Urothelium cell line (cell line): ENCODE measurements around the gene MORC2.
A peak's percentile ranks its signal among the peaks of the same experiment; 100 is the strongest.

ENCODE experiments used
- DNase-seq: peaks from one replicate; pipeline ENCODE4 v3.0.0; 2011; ENCODE audit warnings: low spot score, mixed read lengths
- FAIRE-seq: peaks from 2 replicates; lab custom pipeline; 2011; peaks lifted over from hg19 to GRCh38; lab: Jason Lieb, UNC

Gene MORC2

DNA sequence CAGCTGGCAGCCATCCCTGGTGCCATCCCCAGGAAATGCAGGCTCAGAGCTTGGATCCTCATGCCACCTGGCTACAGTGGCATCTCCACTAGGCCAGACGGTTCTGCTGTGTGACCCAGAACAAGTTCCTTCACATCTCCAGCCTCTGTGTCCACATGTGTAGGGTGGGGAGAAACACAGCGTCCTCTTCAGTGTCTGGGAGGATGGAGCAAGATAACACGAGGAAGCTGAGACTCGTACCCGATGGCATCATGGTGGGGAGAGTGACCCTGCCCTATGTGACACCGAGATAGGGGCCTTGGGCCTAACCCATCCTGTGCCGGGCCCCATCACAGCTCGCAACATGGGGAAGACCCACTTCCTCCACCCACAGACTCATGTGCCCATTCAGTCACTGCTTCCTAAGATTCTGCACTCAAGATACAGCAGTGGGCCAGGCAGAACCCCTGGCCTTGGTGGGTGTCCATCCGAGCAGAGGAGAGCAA, 78.5 kb downstream of the MORC2 start:
- DNase-seq: no peak
- no peak for FAIRE-seq

DNA sequence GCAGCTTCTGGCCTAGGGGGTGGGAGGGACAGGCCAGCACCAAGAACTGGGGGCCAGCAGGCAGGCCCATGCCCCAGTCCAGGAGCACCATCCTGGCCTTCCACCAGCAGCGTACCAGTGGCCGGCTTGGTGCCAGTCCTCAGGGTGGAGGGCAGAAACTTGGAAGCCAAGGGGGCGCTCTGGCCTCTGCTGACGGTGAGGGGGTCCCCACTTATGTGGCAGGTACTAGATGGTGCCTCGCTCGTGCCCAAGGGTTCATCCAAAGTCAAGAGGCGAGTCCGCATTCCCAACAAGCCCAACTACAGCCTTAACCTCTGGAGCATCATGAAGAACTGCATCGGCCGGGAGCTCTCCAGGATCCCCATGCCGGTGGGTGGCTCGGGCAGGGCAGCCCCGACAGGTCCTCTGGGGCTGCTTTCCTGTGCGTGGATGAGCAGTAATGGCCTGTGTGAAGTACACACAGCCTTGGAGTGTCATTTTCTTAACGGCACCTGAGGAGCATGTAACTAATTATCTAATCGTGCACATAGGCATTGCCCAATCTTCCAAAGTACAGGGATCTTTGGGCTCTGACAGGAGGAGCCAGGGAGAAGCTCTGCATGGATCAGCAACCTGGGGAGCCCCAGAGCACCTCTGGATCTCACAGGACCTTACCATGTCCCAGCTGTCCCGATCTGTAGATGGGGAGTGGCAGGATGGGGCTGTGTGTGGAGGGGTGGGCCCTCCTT, 79.1 kb downstream of the MORC2 start:
- FAIRE-seq (no peak), DNase-seq (no peak)

DNA sequence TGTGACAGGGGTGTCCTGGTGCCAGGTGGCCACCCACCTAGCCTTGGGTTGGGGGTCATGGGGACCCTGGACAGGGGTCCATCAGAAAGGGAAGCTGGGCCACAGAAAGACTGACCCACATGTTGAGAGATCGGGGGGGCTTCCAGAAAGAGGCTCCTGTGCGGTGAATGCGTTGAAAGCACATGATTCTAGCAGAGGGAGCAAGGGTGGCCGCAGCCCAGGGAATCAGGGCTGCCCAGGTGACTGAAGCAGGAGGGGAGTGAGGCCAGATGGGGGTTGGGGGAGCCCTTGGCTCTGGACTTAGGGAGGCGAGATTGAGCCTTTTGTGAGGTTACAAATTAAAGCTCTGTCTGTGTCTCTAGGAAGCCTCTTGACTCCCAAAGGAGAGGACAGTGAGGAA, 80.7 kb downstream of the MORC2 start:
- FAIRE-seq: no peak
- no peak for DNase-seq

DNA sequence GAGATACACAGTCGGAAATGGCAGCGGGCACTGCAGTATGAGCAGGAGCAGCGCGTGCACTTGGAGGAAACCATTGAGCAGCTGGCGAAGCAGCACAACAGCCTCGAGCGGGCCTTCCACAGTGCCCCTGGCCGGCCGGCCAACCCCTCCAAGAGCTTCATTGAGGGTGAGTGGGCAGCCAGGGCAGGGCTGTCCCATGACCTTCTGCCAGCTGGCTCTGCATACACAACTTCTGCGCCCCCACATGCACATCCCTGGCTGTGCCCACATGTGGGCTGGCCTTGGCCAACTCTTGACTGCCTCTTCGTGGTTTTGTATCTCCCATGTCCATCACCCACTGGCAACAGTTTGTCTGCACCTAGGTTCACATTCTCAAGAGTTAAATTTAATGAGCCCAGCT, 81.1 kb downstream of the MORC2 start:
- FAIRE-seq: no peak
- no peak for DNase-seq

DNA sequence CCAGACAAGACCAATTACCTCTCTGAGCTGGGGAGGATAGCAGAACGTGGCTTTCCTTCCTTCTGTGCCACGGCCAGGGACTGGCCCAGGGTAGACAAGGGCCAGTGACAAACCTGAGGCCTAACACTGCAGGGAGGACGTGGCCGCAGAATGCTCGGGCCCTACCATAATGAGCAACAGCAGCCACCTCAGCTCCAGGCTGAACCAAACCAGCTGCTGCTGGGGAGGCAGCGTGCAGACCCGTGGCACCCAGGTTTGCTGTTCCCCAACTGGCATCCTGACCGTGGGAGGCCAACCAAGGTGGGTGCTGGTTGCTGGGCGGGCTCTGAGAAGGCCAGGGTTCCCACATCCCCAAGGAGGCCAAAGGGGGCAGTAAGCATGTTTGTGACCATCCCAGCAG, 83.0 kb downstream of the MORC2 start:
- no peak for FAIRE-seq
- DNase-seq: no peak

DNA sequence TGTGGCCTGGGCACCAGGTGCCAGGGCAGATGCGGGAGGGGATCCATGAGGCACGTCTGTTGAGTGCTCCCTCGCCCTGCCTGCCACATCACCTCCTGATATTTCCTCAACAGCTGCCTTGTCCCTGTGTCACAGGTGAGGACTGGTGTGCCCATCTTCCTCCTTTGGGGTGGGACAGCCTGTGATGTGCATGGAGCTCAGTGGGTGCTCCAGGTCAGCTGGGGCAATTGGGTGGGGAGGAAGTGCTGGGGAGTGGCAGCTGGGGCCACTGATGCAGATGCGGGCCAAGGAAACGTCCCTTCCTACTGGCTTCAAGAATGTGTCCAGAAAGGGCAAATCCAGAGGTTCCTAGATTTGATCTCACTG, 83.6 kb downstream of the MORC2 start:
- FAIRE-seq (no peak), DNase-seq (no peak)

DNA sequence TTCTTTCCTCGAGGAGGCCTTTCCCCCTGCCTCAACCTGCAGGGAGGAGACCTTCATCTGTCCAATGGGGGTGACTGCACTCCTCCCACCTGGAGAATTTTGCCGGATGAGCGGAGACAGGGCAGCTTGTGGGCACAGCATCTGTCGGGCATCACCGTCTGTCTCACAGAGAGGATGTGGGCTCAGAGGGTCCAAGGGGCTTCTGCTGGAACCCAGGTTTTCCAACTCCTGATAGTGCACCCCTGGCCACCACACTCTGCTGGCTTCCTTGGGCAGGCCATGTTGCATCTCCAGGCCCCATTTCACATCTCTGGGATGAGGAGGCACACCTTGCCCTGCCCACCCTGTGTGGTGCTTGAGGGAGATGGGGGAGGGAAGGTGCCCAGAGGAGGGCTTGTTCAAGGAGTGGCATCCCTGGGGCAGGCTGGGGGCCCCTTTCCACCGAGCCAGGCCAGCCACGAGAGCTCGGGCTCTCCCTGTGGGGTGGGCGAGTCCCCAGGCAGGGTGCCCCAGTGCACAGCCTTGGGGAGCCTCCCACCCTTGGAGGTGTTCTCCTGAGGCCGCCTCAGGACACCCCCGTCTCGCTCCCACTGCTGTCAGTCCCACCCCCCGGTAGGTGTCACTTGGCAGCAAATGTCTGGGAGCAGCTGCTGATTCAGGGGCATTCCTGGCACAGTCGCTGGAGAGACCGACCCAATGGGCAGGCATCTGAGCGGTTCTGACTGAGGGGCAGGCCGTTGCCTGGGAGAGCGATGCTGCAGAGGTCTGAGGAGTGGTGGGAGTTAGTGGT, 84.2 kb downstream of the MORC2 start:
- FAIRE-seq (no peak), DNase-seq (no peak)

DNA sequence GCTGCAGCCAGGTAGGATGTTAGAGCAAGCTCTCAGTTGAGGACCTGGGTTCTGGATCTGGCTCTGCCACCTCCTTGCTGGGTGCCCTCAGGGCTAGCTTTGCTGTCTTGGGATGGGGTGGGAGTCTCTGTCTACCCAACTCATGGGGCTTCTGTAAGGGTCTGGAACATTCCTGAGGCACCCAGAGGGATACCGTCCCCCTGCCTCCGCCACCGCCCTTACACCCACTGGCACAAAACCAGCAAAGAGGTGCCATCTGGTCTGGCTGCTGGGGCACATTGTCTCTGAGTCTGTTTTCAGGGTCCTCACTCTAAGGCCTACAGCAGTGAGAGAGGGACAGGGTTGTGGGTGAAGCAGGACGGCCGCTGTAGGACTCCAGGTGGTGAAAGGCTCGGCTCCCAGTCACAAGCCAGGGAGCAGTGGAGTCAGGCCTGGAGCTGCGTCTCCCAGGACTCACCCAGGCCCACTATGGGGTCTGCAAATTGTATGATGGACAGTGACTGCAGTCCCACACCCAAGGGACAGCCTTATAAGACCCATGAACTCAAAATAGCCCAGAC, 84.9 kb downstream of the MORC2 start:
- FAIRE-seq: no peak
- DNase-seq: no peak

DNA sequence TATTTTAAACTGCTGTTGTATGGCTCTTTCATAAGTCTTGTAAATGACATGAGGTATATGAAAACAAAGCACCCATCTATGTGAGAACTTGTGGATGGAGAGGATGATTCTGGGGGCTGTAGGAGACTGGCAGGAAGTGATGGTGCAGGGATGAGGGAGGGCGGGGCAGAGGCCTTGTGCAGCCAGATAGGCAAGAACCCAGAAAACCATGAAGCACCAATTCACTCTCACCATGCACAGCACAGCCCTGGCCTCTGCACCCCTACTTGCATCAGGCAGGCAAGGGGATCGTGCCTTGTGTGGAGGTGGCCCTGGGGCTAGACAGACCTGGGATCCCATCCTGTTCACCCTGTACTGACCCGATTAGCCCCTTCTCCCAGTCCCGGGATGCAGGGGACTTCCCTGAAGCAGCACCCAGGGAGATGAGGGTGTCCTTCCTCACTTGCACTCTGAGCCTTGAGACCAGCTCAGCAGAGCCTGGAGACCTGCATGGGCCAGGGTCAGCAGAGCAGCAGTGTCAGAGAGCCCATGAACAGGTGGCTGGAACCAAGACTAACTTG, 85.5 kb downstream of the MORC2 start:
- DNase-seq (no peak), FAIRE-seq (no peak)

DNA sequence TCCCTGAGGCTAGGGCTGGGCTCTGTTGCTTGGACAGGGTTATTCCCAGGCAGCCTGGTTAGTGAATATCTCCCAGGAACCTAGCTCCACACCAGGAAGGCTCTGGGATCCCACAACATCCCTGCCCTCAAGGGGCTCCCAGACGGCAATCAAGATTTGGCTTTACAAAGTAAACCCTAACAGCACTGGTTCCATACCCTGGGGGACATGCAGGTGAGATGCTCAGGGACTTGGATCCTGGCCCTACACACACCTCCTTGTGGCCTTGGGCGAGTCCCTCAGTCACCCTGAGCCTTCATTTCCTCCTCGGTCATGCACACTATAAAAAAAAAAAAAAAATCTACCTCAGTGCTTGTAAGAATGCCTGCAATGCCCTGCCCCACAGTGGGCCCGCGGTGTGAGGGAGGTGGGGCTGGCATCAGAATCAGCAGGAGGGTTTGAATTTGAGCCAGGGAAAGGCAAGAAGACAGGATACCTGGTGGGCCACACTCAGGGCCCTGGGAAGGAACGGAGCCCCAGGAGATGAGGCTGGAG, 86.3 kb downstream of the MORC2 start:
- DNase-seq: no peak
- FAIRE-seq: no peak

DNA sequence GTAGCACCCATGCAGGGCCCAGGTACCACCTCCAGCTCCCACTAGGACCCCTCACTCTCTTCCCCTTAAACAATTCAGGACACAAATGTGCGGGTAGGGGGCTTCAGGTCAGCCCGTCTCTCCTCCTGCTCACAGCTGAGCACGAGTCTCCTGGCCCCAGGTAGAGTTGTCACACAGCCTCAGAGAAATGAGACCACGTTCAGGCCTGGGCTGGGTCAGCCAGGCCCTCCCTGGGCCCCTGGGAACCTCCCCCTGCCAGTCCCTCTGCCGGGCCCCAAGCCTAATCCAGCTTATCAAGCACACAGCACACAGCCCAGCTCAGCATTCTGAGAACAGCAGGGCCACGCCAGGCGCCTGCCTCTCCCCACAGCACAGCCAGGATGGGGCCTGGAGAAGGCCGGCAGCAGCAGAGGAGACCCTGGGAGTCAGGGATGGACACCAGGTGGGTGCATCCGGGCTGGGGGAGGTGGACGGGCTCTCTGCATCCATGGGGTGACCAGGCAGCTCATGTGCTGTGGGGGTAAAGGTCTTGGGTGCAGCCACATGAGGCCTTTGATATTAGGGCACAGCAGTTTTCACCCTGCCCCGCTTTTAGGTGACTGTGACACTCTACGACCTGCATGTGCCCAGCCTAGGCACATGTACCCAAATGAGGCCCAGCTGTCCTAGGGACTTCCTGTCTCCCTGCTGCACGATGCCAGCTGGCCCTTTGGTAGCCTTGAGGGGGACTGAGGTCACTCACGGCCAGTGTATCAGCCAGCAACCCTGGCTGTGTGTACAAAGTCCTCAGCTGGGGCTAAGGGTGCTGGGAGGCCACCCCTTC, 87.0 kb downstream of the MORC2 start:
- peak; percentile 5 for FAIRE-seq
- no peak for DNase-seq

DNA sequence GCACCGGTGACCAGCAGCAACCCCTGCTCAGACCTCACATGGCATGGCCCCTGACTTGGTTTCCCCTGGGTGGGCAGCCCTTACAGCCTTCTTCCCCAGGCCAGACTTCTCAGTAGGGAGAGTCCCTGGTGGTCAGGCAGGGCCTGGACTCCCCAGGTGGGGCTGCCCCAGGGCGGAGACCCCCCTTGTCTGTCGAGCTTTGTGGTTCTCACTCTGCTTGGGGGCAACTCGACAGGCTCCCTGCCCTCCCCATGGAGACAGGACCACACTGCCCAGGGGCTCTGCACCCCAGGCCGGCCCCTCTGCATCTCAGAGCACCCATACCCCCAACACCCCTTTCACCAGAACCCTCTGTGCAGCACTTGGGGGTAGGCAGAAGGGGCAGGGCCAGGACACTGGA, 87.7 kb downstream of the MORC2 start:
- DNase-seq: no peak
- FAIRE-seq: no peak

DNA sequence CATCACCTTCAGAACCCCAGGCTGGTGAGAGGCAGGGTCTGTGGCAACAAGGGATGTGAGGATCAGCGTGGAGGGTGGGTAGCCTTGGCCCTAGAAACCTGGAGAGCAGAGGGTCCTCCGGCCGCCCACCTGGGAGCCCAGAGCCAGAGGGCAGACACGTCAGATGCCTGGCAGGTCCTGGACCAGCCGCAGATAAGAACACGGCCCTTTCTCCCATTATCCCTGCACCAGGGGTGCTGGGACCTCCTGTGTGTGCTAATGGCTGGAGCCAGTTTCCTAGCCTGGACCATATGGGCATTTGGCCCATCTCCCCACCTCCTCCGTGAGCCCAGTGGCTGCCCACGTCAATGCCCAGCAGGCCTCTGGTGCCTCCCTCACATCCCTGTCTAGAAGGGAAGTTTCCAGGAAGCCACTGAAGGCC, 88.4 kb downstream of the MORC2 start:
- FAIRE-seq (no peak), DNase-seq (no peak)

DNA sequence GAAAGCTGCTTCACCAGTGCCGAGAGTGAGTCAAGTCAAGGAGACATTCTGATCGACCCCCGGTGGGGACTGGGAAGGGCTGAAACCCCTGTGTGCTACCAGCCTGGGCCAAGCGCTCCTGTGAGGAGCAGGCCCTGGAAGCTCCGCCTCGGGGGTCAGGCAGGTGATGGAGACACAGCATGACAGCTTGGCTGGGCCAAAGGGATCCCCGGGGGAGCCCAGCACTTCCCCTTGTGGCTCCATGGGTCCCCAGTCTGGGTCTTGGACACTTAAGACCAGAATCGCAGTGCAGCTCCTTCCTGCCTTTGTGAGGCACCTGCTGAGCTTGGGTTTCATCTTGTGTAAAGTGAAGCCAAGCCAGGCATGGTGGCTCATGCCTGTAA, 89.2 kb downstream of the MORC2 start:
- no peak for FAIRE-seq
- DNase-seq: no peak

DNA sequence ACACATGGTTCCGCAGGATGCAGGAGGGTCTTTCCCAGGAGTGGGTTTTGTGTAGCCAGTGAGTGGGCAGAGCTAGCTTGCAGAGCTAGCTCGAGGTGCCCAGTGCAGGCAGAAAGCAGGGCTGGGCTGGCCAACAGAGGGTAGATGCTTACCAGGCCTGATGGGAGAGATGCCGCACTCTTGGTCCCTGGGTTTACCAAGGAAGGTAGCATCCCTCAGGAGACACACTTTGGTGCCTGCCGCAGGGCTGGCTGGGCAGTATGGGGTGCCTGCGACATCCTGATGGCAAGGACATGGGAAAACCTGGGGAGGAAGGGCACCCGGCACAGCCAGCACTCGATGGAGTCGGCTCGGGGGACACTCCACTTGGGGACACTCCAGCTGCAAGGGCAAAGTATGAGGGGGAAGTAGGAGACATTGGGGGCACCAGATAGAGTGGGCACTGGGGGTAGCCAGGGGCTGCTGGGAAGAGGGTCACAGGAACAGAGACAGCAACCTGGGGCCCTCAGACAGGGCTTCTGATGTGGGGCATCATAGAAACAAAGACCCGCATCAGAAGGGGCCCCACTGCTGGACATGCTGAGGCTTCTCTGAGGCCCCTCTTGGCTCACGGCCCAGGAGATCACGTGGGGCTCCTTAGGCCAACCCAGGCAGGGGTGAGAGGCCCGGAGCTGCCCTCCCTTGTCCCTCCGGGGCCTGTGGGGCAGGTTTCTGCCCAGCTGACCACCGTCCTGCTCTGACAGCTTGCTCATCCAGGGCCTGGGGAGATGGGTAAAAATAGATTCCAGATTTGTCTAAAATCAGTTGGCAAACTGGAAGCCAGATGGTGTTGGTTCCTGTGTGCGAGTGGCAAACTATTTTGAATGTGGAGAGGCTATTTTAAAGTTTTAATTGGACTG, 89.8 kb downstream of the MORC2 start:
- FAIRE-seq (no peak), DNase-seq (no peak)

DNA sequence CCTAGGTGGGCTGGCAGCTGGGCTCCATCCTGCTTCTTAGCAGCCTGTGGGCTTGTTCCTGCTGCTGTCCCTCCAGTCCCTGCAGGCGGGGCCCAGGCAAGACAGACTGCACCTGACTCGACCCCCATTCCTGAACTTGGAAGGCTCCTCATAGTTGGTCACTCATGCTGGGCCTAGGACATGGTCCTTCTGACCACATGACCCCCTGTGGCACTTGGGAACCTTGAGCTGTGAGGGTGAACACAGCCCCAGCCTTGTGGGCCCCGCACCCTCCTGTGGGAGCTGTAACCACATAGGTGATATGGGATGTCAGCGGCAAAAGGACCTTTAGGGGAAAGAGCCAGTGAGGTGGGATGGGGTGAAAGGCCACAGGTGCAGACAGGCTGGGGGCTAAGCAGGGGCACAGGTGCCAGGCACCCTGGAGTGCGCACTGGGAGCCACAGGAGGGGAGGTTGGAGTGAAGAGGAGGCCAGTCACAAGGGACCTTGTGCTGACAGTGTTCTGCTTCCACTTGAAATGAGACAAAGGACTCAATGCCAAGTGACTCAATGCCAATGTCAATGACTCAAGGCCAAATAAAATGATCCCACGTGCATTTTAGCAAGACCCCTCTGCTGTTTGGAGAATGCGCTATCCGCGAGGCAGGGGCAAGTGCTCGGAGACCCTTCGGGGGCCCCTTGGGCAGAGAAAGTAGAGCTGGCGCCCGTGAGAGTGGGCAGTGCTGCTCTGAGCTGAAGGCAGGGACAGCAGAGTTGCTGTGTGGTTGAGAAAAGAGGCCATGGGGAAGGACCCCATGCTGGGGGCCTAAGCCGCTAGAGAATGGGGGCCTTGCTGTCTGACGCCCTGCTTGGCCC, 90.7 kb downstream of the MORC2 start:
- DNase-seq (no peak), FAIRE-seq (no peak)

DNA sequence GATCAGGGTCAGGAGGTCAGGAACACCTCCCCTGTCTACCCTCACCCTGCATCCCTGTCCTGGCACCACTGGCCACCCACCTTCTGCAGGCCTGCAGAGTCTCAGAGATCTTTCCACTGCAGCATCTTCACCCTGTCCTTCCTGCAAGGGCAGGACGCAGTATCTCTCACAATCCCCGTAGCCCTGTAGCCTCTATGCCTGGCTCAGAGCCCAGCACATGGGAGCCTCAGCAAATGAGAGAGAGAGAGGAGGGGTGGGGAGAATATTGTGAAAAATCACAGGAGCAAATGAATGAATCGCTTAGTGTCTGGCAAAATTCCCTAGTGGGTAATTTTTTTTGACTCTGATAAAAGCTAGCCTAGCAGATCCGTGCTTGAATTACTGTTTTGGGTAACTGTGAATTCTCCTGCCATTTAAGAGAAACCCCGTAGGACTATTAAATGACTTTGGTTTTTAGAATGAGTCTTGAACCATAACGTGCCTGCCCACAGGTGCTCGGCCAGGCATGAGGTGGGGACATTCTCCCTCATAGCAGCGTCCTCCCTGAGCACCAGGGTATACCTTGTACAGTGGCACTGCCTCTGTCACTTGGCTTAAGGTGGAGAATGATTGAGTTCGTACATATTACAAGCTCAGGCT, 91.5 kb downstream of the MORC2 start:
- peak; percentile 69 for FAIRE-seq
- no peak for DNase-seq

DNA sequence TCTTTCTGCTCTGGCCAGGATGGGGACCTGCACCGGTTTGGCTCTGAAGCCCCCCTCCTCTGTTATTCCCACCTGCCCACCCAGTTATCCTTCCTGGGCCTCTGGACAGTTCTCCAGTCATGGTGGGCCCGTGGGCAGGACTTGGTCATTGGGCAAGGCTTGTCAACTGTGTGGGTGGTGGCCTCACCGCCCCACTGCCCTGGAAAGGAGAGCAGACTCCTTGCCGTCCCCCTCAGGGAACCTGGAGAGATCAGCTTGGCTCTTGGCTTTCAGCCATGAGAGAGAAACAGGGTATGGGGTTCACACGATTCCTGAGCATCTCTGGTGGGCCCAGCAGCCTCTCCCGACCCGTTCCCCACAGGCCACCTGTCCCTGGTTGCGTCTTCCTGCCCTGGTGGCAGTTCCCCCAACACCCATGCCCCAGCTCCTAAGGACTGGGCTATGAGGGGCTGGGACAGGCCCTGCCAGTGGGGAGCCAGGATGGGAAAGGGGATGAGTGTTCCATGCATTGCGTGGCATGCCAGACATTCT, 92.3 kb downstream of the MORC2 start:
- DNase-seq: no peak
- no peak for FAIRE-seq
